ENCODE data around the gene TDRKH.

DNA sequence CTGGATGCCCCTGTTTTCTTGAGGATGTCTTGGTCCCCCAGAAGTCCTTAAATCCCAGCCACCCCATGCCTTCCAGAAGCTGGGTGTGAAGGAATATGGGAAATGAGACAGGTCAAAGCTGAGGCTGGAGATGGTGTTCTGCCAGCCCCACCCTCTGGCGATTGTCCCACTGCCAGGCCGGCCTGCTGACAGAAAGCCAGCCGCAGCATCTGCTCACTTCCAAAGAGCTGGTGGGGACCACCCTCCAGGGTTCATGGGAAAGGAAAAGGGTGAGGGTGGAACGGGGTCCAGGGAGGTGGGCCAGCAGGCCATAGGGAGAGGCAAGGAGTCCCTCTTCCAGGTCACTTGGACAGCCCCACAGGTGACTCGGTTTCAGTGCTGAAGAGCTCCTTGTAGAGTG lies 16.8 kb upstream of the TDRKH start:
- TF ChIP-seq, protein P1, sequence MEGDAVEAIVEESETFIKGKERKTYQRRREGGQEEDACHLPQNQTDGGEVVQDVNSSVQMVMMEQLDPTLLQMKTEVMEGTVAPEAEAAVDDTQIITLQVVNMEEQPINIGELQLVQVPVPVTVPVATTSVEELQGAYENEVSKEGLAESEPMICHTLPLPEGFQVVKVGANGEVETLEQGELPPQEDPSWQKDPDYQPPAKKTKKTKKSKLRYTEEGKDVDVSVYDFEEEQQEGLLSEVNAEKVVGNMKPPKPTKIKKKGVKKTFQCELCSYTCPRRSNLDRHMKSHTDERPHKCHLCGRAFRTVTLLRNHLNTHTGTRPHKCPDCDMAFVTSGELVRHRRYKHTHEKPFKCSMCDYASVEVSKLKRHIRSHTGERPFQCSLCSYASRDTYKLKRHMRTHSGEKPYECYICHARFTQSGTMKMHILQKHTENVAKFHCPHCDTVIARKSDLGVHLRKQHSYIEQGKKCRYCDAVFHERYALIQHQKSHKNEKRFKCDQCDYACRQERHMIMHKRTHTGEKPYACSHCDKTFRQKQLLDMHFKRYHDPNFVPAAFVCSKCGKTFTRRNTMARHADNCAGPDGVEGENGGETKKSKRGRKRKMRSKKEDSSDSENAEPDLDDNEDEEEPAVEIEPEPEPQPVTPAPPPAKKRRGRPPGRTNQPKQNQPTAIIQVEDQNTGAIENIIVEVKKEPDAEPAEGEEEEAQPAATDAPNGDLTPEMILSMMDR (conservative IDR thresholded peaks at IDR 0.05; ENCODE audit: low read length), result no peak
- TF ChIP-seq EZH2phosphoT487 (IDR thresholded peaks at IDR 0.05; ENCODE audit: borderline replicate concordance, low read depth, low read length), result no peak

All from OCI-LY7 (cell line).